ENCODE results near the gene SCFD2.

- TF ChIP-seq EP300 (conservative IDR thresholded peaks at IDR 0.05; ENCODE audit: poor library complexity, severe bottlenecking) (no peak), EZH2 (IDR thresholded peaks at IDR 0.05; ENCODE audit: borderline replicate concordance, insufficient read depth, low read length, poor library complexity, severe bottlenecking) (no peak), RAD21 (conservative IDR thresholded peaks at IDR 0.05) (no peak)
- TF ChIP-seq, protein P1, sequence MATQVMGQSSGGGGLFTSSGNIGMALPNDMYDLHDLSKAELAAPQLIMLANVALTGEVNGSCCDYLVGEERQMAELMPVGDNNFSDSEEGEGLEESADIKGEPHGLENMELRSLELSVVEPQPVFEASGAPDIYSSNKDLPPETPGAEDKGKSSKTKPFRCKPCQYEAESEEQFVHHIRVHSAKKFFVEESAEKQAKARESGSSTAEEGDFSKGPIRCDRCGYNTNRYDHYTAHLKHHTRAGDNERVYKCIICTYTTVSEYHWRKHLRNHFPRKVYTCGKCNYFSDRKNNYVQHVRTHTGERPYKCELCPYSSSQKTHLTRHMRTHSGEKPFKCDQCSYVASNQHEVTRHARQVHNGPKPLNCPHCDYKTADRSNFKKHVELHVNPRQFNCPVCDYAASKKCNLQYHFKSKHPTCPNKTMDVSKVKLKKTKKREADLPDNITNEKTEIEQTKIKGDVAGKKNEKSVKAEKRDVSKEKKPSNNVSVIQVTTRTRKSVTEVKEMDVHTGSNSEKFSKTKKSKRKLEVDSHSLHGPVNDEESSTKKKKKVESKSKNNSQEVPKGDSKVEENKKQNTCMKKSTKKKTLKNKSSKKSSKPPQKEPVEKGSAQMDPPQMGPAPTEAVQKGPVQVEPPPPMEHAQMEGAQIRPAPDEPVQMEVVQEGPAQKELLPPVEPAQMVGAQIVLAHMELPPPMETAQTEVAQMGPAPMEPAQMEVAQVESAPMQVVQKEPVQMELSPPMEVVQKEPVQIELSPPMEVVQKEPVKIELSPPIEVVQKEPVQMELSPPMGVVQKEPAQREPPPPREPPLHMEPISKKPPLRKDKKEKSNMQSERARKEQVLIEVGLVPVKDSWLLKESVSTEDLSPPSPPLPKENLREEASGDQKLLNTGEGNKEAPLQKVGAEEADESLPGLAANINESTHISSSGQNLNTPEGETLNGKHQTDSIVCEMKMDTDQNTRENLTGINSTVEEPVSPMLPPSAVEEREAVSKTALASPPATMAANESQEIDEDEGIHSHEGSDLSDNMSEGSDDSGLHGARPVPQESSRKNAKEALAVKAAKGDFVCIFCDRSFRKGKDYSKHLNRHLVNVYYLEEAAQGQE (IDR thresholded peaks at IDR 0.05; ENCODE audit: borderline replicate concordance), result no peak
- TF ChIP-seq, protein P2, sequence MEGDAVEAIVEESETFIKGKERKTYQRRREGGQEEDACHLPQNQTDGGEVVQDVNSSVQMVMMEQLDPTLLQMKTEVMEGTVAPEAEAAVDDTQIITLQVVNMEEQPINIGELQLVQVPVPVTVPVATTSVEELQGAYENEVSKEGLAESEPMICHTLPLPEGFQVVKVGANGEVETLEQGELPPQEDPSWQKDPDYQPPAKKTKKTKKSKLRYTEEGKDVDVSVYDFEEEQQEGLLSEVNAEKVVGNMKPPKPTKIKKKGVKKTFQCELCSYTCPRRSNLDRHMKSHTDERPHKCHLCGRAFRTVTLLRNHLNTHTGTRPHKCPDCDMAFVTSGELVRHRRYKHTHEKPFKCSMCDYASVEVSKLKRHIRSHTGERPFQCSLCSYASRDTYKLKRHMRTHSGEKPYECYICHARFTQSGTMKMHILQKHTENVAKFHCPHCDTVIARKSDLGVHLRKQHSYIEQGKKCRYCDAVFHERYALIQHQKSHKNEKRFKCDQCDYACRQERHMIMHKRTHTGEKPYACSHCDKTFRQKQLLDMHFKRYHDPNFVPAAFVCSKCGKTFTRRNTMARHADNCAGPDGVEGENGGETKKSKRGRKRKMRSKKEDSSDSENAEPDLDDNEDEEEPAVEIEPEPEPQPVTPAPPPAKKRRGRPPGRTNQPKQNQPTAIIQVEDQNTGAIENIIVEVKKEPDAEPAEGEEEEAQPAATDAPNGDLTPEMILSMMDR (IDR thresholded peaks at IDR 0.05; ENCODE audit: poor library complexity, severe bottlenecking), result no peak
Measured at GRCh38 chr4:52911684-52912294, 454.1 kb downstream of the SCFD2 start.
